Measurements from ENCODE around the gene ZNF106. TPM values are rescaled to one million over a fixed set of nuclear protein-coding genes. Genes with fewer than 3 reads are reported as not detected.
A peak's percentile ranks its signal among the peaks of the same experiment; 100 is the strongest.

Gene ZNF106
- total RNA-seq, 1 experiment from 2014 or later = 64.3 TPM

DNA sequence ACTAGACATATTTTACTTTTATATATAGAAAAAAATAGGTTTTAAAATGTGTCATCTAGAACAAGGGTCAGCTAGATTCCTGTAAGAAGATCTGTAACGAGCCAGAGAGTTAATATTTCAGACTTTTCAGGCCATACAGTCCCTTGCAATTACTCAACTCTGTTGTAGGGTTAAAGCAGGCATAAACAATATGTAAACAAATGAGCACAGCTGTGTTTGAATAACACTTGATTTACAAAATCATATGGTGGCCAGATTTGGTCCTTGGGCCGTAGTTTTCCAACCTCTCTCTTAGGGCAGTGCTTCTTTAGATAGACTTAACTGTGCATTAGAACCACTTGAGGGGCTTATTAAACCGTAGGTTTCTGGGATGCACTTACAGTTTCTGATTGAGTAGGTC is 38.0 kb upstream of the ZNF106 start:
- POLR2A ChIA-PET = no interaction called here
- BruUV-seq (replicated peaks) = no TSS peak
- H3K27ac ChIP-seq (ENCODE audit: low read length) = no peak overlapping the region
- intact Hi-C loops (cut with micrococcal nuclease; ENCODE audit: unreplicated experiment) (no loop called here), in situ Hi-C loops (cut with HindIII; ENCODE audit: low pct_unique_long_range_greater_than_20kb, low sequenced_read_pairs) (no loop called here)
- peaks cover 8% of the 10 kb centered on the region; the same call in 1 of the 2 replicates for H3K36me3 ChIP-seq (ENCODE audit: control insufficient read depth, insufficient read depth, low read length)
- H3K9me3 ChIP-seq (ENCODE audit: control insufficient read depth, insufficient read depth, low read depth, low read length) = no peaks in the 10 kb centered on the region
- no peak overlapping the region for H3K4me3 ChIP-seq (ENCODE audit: low read depth in 2 of 2, low read length in 2 of 2)
- no peaks in the 10 kb centered on the region for H3K4me1 ChIP-seq (ENCODE audit: control insufficient read depth, insufficient read depth, low read length)
- no peak for DNase-seq (ENCODE audit: low read depth, low spot score)
- TF ChIP-seq, protein P1, sequence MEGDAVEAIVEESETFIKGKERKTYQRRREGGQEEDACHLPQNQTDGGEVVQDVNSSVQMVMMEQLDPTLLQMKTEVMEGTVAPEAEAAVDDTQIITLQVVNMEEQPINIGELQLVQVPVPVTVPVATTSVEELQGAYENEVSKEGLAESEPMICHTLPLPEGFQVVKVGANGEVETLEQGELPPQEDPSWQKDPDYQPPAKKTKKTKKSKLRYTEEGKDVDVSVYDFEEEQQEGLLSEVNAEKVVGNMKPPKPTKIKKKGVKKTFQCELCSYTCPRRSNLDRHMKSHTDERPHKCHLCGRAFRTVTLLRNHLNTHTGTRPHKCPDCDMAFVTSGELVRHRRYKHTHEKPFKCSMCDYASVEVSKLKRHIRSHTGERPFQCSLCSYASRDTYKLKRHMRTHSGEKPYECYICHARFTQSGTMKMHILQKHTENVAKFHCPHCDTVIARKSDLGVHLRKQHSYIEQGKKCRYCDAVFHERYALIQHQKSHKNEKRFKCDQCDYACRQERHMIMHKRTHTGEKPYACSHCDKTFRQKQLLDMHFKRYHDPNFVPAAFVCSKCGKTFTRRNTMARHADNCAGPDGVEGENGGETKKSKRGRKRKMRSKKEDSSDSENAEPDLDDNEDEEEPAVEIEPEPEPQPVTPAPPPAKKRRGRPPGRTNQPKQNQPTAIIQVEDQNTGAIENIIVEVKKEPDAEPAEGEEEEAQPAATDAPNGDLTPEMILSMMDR (IDR thresholded peaks at IDR 0.05) = no peak
- TF ChIP-seq, protein P2, sequence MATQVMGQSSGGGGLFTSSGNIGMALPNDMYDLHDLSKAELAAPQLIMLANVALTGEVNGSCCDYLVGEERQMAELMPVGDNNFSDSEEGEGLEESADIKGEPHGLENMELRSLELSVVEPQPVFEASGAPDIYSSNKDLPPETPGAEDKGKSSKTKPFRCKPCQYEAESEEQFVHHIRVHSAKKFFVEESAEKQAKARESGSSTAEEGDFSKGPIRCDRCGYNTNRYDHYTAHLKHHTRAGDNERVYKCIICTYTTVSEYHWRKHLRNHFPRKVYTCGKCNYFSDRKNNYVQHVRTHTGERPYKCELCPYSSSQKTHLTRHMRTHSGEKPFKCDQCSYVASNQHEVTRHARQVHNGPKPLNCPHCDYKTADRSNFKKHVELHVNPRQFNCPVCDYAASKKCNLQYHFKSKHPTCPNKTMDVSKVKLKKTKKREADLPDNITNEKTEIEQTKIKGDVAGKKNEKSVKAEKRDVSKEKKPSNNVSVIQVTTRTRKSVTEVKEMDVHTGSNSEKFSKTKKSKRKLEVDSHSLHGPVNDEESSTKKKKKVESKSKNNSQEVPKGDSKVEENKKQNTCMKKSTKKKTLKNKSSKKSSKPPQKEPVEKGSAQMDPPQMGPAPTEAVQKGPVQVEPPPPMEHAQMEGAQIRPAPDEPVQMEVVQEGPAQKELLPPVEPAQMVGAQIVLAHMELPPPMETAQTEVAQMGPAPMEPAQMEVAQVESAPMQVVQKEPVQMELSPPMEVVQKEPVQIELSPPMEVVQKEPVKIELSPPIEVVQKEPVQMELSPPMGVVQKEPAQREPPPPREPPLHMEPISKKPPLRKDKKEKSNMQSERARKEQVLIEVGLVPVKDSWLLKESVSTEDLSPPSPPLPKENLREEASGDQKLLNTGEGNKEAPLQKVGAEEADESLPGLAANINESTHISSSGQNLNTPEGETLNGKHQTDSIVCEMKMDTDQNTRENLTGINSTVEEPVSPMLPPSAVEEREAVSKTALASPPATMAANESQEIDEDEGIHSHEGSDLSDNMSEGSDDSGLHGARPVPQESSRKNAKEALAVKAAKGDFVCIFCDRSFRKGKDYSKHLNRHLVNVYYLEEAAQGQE (IDR thresholded peaks at IDR 0.05; ENCODE audit: insufficient read depth in 1 of 2, low read depth in 2 of 2, low read length in 1 of 2) = no peak
- no peak for TF ChIP-seq SIN3A (IDR thresholded peaks at IDR 0.05; ENCODE audit: borderline replicate concordance, insufficient read depth, low read depth, low read length)
- TF ChIP-seq TCF7L2 (IDR thresholded peaks at IDR 0.05; ENCODE audit: low read depth, low read length) = no peak
- TF ChIP-seq POLR2AphosphoS5 (IDR thresholded peaks at IDR 0.05; ENCODE audit: low read depth, low read length) = no peak
- ATAC-seq = no peak
- H3K27me3 ChIP-seq (ENCODE audit: control insufficient read depth, insufficient read depth, low read length) = no peaks in the 10 kb centered on the region
- CTCF ChIA-PET = no interaction called here

DNA sequence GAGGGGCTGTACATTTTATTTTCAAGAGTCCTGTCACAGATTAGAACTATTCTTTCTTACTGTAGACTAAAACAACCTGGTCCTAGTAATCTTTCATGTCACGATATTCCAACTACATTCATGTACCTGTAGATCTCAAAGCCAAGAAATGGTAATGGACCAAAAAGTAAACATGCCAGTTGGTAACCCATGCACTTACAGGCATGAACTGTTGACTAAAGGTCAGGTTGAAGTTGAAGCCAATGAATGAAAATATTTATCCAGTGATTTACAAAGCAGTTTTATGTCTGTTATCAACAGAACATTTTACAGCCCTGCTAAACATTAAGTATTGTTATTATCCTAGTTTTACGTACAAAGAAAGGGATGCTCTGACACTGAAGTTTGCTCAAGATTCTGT is 32.4 kb upstream of the ZNF106 start:
- intact Hi-C loops (cut with micrococcal nuclease; ENCODE audit: unreplicated experiment) = no loop called here
- ChIA-PET CTCF (no interaction called here), POLR2A (no interaction called here)
- H3K4me1 ChIP-seq (ENCODE audit: control insufficient read depth, insufficient read depth, low read length) = no peaks in the 10 kb centered on the region
- in situ Hi-C loops (cut with HindIII; ENCODE audit: low pct_unique_long_range_greater_than_20kb, low sequenced_read_pairs) = no loop called here
- no peaks in the 10 kb centered on the region for H3K27me3 ChIP-seq (ENCODE audit: control insufficient read depth, insufficient read depth, low read length)
- H3K4me3 ChIP-seq (ENCODE audit: low read depth in 2 of 2, low read length in 2 of 2) = no peak overlapping the region
- H3K27ac ChIP-seq (ENCODE audit: low read length) = no peak overlapping the region
- TF ChIP-seq SIN3A (IDR thresholded peaks at IDR 0.05; ENCODE audit: borderline replicate concordance, insufficient read depth, low read depth, low read length) = no peak
- TF ChIP-seq, protein P2 (IDR thresholded peaks at IDR 0.05; ENCODE audit: insufficient read depth in 1 of 2, low read depth in 2 of 2, low read length in 1 of 2) = no peak
- TF ChIP-seq, protein P1 (IDR thresholded peaks at IDR 0.05) = no peak
- no peak for TF ChIP-seq POLR2AphosphoS5 (IDR thresholded peaks at IDR 0.05; ENCODE audit: low read depth, low read length)
- TF ChIP-seq TCF7L2 (IDR thresholded peaks at IDR 0.05; ENCODE audit: low read depth, low read length) = no peak
- peak; percentile 51; the same call in 1 of the 2 replicates for ATAC-seq
- H3K36me3 ChIP-seq (ENCODE audit: control insufficient read depth, insufficient read depth, low read length) = peaks cover 6% of the 10 kb centered on the region; the same call in 1 of the 2 replicates
- no peak for DNase-seq (ENCODE audit: low read depth, low spot score)
- H3K9me3 ChIP-seq (ENCODE audit: control insufficient read depth, insufficient read depth, low read depth, low read length) = no peaks in the 10 kb centered on the region
- no TSS peak for BruUV-seq (replicated peaks)
